NCI-H748 treated with DMSO at 0.1 percent for 48 hours (cell line): ENCODE data around the gene NTRK1.

Source experiments
- DNase-seq: peaks from one replicate; lab custom pipeline; 2025; lab: John Stamatoyannopoulos, UW

The NTRK1 gene

GRCh38 chr1:156898161-156898566 is 37.5 kb downstream of the NTRK1 start:
- no peak for DNase-seq

- no peak for DNase-seq
Observed at GRCh38 chr1:156898971-156899664, 38.5 kb downstream of the NTRK1 start.

- no peak for DNase-seq
Observed at GRCh38 chr1:156899956-156900718, 39.5 kb downstream of the NTRK1 start.

GRCh38 chr1:156900896-156901589 is 40.4 kb downstream of the NTRK1 start:
- no peak for DNase-seq

- no peak for DNase-seq
Observed at GRCh38 chr1:156901590-156901900, 40.9 kb downstream of the NTRK1 start.

- no peak for DNase-seq
Observed at GRCh38 chr1:156901966-156902915, 41.6 kb downstream of the NTRK1 start.

- DNase-seq = no peak
Observed at GRCh38 chr1:156903328-156904091, 42.8 kb downstream of the NTRK1 start.

GRCh38 chr1:156904187-156904959 is 43.7 kb downstream of the NTRK1 start:
- no peak for DNase-seq

- no peak for DNase-seq
Observed at GRCh38 chr1:156905176-156905575, 44.5 kb downstream of the NTRK1 start.

GRCh38 chr1:156905651-156906050 is 45.0 kb downstream of the NTRK1 start:
- DNase-seq = no peak

- no peak for DNase-seq
Observed at GRCh38 chr1:156906206-156906906, 45.7 kb downstream of the NTRK1 start.

GRCh38 chr1:156908541-156908940 is 47.9 kb downstream of the NTRK1 start:
- no peak for DNase-seq

- no peak for DNase-seq
Observed at GRCh38 chr1:156908955-156909354, 48.3 kb downstream of the NTRK1 start.

- DNase-seq = no peak
Observed at GRCh38 chr1:156909671-156910070, 49.0 kb downstream of the NTRK1 start.

GRCh38 chr1:156910309-156910782 is 49.7 kb downstream of the NTRK1 start:
- DNase-seq = no peak

GRCh38 chr1:156911577-156912298 is 51.1 kb downstream of the NTRK1 start:
- DNase-seq = no peak

- DNase-seq = no peak
Observed at GRCh38 chr1:156912310-156912709, 51.6 kb downstream of the NTRK1 start.

GRCh38 chr1:156912861-156913808 is 52.5 kb downstream of the NTRK1 start:
- DNase-seq = no peak
